Left renal cortex interstitium (tissue), 4 donors: ENCODE data around the gene STK24. TPM values are rescaled to one million over a fixed set of nuclear protein-coding genes. Genes with fewer than 3 reads are reported as not detected.
"Not testable (repeated sequence)": the region's sequence is repeated elsewhere in the genome, so short reads cannot be mapped to it uniquely, and the experiment has no call there.

ENCODE experiments used
- DNase-seq, 4 donors: peaks; one replicate each; pipeline ENCODE4 v3.0.0-alpha.2; 2013; ENCODE audit warnings: low read depth in 4 of 4, low spot score in 2 of 4, missing footprints in 1 of 4
- polyA plus RNA-seq, 4 donors: library from polyadenylated mRNA; unstranded; fragments of 120-200 nt; gene quantifications; one replicate each; pipeline ENCODE4 v1.2.1, GENCODE V29; 2013; ENCODE audit not compliant: insufficient read length in 4 of 4

STK24 gene
- polyA plus RNA-seq, result 100 to 1,000 TPM; 110 to 129 (median 115) TPM

GRCh38 chr13:98576963-98577835, at the start of gene STK24:
TSS of gene STK24 (minus strand) at chr13:98577107. CDS start at chr13:98576786, 321 bp downstream.
- peak in 2 of 4 donors; percentile 65 to 67 for DNase-seq

- DNase-seq, result no peak
Measured at GRCh38 chr13:98626298-98626935, 49.5 kb upstream of the STK24 start.

GRCh38 chr13:98624589-98624988, 47.7 kb upstream of the STK24 start:
- DNase-seq, result not testable (repeated sequence)

GRCh38 chr13:98622931-98623331, 46.0 kb upstream of the STK24 start:
- no peak for DNase-seq

GRCh38 chr13:98619556-98619955, 42.6 kb upstream of the STK24 start:
- no peak for DNase-seq

- DNase-seq, result not testable (repeated sequence)
Measured at GRCh38 chr13:98615595-98615994, 38.7 kb upstream of the STK24 start.

- no peak for DNase-seq
Measured at GRCh38 chr13:98613591-98613990, 36.7 kb upstream of the STK24 start.

- DNase-seq, result no peak
Measured at GRCh38 chr13:98609756-98610155, 32.8 kb upstream of the STK24 start.

GRCh38 chr13:98606296-98606695, 29.4 kb upstream of the STK24 start:
- DNase-seq, result no peak

- no peak for DNase-seq
Measured at GRCh38 chr13:98599502-98600328, 22.8 kb upstream of the STK24 start.

GRCh38 chr13:98598043-98598442, 21.1 kb upstream of the STK24 start:
- DNase-seq, result no peak

- no peak for DNase-seq
Measured at GRCh38 chr13:98595134-98595533, 18.2 kb upstream of the STK24 start.

GRCh38 chr13:98592362-98592732, 15.4 kb upstream of the STK24 start:
- no peak for DNase-seq

GRCh38 chr13:98591721-98592361, 14.9 kb upstream of the STK24 start:
- DNase-seq, result no peak

GRCh38 chr13:98590471-98590870, 13.6 kb upstream of the STK24 start:
- not testable (repeated sequence) for DNase-seq

GRCh38 chr13:98589516-98589915, 12.6 kb upstream of the STK24 start:
- not testable (repeated sequence) for DNase-seq

GRCh38 chr13:98586400-98587345, 9.8 kb upstream of the STK24 start:
- DNase-seq, result no peak

GRCh38 chr13:98585946-98586345, 9.0 kb upstream of the STK24 start:
- no peak for DNase-seq

- no peak for DNase-seq
Measured at GRCh38 chr13:98585398-98585754, 8.5 kb upstream of the STK24 start.
